ENCODE data around the gene B4GAT1. TPM values are rescaled to one million over a fixed set of nuclear protein-coding genes. Genes with fewer than 3 reads are reported as not detected.

Gene B4GAT1
- total RNA-seq, 1 experiment from 2014 or later = 6.7 TPM

- no peak for TF ChIP-seq ZBTB33 (IDR thresholded peaks at IDR 0.05; ENCODE audit: extremely low read depth, insufficient replicate concordance, low read length)
- TF ChIP-seq RAD21 (IDR thresholded peaks at IDR 0.05; ENCODE audit: low read depth) = no peak
Measured at GRCh38 chr11:66368484-66368883, 21.1 kb upstream of the B4GAT1 start (continued).

- H4K20me1 ChIP-seq (ENCODE audit: insufficient read depth) = no peaks in the 10 kb centered on the region
- no peak for TF ChIP-seq FOSL1 (IDR thresholded peaks at IDR 0.05; ENCODE audit: low read depth)
- TF ChIP-seq YY1 (IDR thresholded peaks at IDR 0.05; ENCODE audit: extremely low read depth, insufficient replicate concordance, low read depth, low read length) = no peak
- no peak for TF ChIP-seq CBX3 (IDR thresholded peaks at IDR 0.05; ENCODE audit: low read depth)
- TF ChIP-seq REST (IDR thresholded peaks at IDR 0.05; ENCODE audit: low read depth) = no peak
- no peak for TF ChIP-seq ELF1 (IDR thresholded peaks at IDR 0.05; ENCODE audit: borderline replicate concordance, low read depth)
- TF ChIP-seq ATF3 (IDR thresholded peaks at IDR 0.05) = no peak
- TF ChIP-seq ZNF274 (IDR thresholded peaks at IDR 0.05; ENCODE audit: low read depth, low read length) = no peak
- no peak for TF ChIP-seq POLR2AphosphoS5 (IDR thresholded peaks at IDR 0.05; ENCODE audit: low read depth, low read length)
- no peak for TF ChIP-seq POLR2A (IDR thresholded peaks at IDR 0.05; ENCODE audit: borderline replicate concordance, extremely low read depth, insufficient read depth, insufficient read length)
- TF ChIP-seq ZFX (IDR thresholded peaks at IDR 0.05) = no peak
- TF ChIP-seq CTCF (IDR thresholded peaks at IDR 0.05 in 2 of 3, conservative IDR thresholded peaks at IDR 0.05 in 1 of 3; ENCODE audit: borderline replicate concordance in 1 of 3, insufficient read depth in 1 of 3, low read depth in 2 of 3, low read length in 2 of 3) = no peak
- no peak for TF ChIP-seq EZH2phosphoT487 (IDR thresholded peaks at IDR 0.05; ENCODE audit: borderline replicate concordance)
- no peak for TF ChIP-seq SRF (IDR thresholded peaks at IDR 0.05; ENCODE audit: low read depth)
- TF ChIP-seq MAX (IDR thresholded peaks at IDR 0.05) = no peak
Measured at GRCh38 chr11:66367561-66368312, 20.3 kb upstream of the B4GAT1 start.

More at GRCh38 chr11:66367561-66368312, 20.3 kb upstream of the B4GAT1 start:
- Histone ChIP-seq H2AFZ (ENCODE audit: low read depth, low read length, poor library complexity, severe bottlenecking) (no peak overlapping the region), H3K9ac (ENCODE audit: low read length) (no peak overlapping the region), H3K9me3 (ENCODE audit: control insufficient read depth in 1 of 2, insufficient read depth in 1 of 2, low read depth in 1 of 2, low read length in 2 of 2) (no peaks in the 10 kb centered on the region), H3K36me3 (ENCODE audit: control insufficient read depth in 1 of 2, insufficient read depth in 2 of 2, low read length in 2 of 2) (peaks cover 30 to 55% of the 10 kb centered on the region in 2 experiments), H3K27ac (ENCODE audit: low read depth, low read length) (peak overlapping the region; percentile 24; the same call in 1 of the 2 replicates), H3K4me1 (ENCODE audit: control insufficient read depth in 1 of 2, insufficient read depth in 2 of 2, low read length in 2 of 2) (peaks cover 9 to 24% of the 10 kb centered on the region in 2 experiments), H3K4me2 (ENCODE audit: low read length) (no peak overlapping the region), H3K9me2 (ENCODE audit: insufficient read depth) (no peaks in the 10 kb centered on the region), H3K4me3 (replicated peaks in 1 of 2; ENCODE audit: low read depth in 1 of 2, low read length in 2 of 2) (no peak overlapping the region), H3K79me2 (ENCODE audit: insufficient read depth, low read length) (peaks cover 40% of the 10 kb centered on the region), H3K27me3 (ENCODE audit: insufficient read depth, low read length) (no peaks in the 10 kb centered on the region)
- no peak for ATAC-seq
- BruUV-seq (replicated peaks) = no TSS peak
- intact Hi-C loops (cut with micrococcal nuclease) = no loop called here
- CTCF ChIA-PET = no interaction called here
- POLR2A ChIA-PET = no interaction called here
- no peak for DNase-seq (ENCODE audit: low read depth, low spot score)
- RAD21 ChIA-PET (ENCODE audit: low non-redundant PET in 1 of 2, low total read pairs in 2 of 2, uncharacterized antibody in 2 of 2, unreplicated experiment in 2 of 2) = no interaction called here
